HEK293 (cell line): ENCODE results near the gene DGCR8.

Experiments used
- CTCF ChIA-PET: fragments of 350-600 bp; formaldehyde crosslinking; extraction: SDS; loops from one replicate; lab custom pipeline; 2021; ENCODE audit warnings: antibody characterized with exemption; lab: Yijun Ruan, JAX
- POLR2A ChIA-PET: fragments of 300-600 bp; formaldehyde crosslinking; extraction: SDS; loops from one replicate; lab custom pipeline; 2020; ENCODE audit warnings: antibody characterized with exemption, inconsistent platforms; lab: Yijun Ruan, JAX
- H3K27ac ChIP-seq: fragments of 200-500 bp; sonication (Bioruptor generic); 2 replicates; pipeline ENCODE4 v1.5.1; 2014; ENCODE audit warnings: low read depth, low read length, control low read depth, inconsistent platforms; ENCODE audit errors: extremely low read depth
- H3K36me3 ChIP-seq, 2 experiments: fragments of 200-500 bp in 1 of 2; sonication (Bioruptor generic) in 1 of 2; 1 replicate in 1 of 2; 2 replicates in 1 of 2; pipeline ENCODE4 v1.5.1; 2014 to 2017; ENCODE audit warnings: inconsistent platforms in 2 of 2, low read length in 2 of 2; ENCODE audit not compliant: control insufficient read depth in 2 of 2, insufficient read depth in 1 of 2
- H3K4me1 ChIP-seq: fragments of 200-500 bp; sonication (Bioruptor generic); 2 replicates; pipeline ENCODE4 v1.5.1; 2014; ENCODE audit warnings: mild to moderate bottlenecking, low read length, inconsistent platforms; ENCODE audit not compliant: control insufficient read depth, insufficient read depth
- H3K4me3 ChIP-seq: 2 replicates; pipeline ENCODE4 v1.5.1; 2011; ENCODE audit warnings: low read depth, mild to moderate bottlenecking, control low read depth, low read length, moderate library complexity
- H3K9me3 ChIP-seq: fragments of 200-500 bp; sonication (Bioruptor generic); 2 replicates; pipeline ENCODE4 v1.5.1; 2014; ENCODE audit warnings: low read depth, low read length, inconsistent platforms; ENCODE audit not compliant: control insufficient read depth, insufficient read depth
- CTCF ChIP-seq: fragments of 450-650 bp; formaldehyde crosslinking; IDR thresholded peaks from 2 replicates; pipeline ENCODE4 v1.5.1; 2016; ENCODE audit warnings: missing biosample characterization, missing genetic modification characterization
- EGR2 ChIP-seq: fragments of 450-650 bp; formaldehyde crosslinking; IDR thresholded peaks from 2 replicates; pipeline ENCODE4 v1.5.1; 2016; ENCODE audit warnings: low read depth, missing biosample characterization, missing genetic modification characterization
- PRDM2 ChIP-seq: fragments of 450-650 bp; formaldehyde crosslinking; IDR thresholded peaks from 2 replicates; pipeline ENCODE4 v1.5.1; 2016; ENCODE audit warnings: missing biosample characterization, missing genetic modification characterization, borderline replicate concordance
- SCRT1 ChIP-seq: fragments of 450-650 bp; formaldehyde crosslinking; IDR thresholded peaks from 2 replicates; pipeline ENCODE4 v1.5.1; 2016; ENCODE audit warnings: missing biosample characterization, missing genetic modification characterization, borderline replicate concordance
- SCRT2 ChIP-seq: fragments of 450-650 bp; formaldehyde crosslinking; IDR thresholded peaks from 2 replicates; pipeline ENCODE4 v1.5.1; 2016; ENCODE audit warnings: missing biosample characterization, missing genetic modification characterization
- TCF7L2 ChIP-seq: IDR thresholded peaks from 2 replicates; pipeline ENCODE4 v1.6.1; 2011; ENCODE audit warnings: low read depth, mild to moderate bottlenecking, inconsistent platforms, low read length, moderate library complexity, borderline replicate concordance
- ZFHX2 ChIP-seq: fragments of 450-650 bp; formaldehyde crosslinking; conservative IDR thresholded peaks from 2 replicates; pipeline ENCODE4 v1.5.1; 2016; ENCODE audit warnings: missing biosample characterization, missing genetic modification characterization
- ZNF146 ChIP-seq: fragments of 450-650 bp; formaldehyde crosslinking; IDR thresholded peaks from 2 replicates; pipeline ENCODE4 v1.5.1; 2016; ENCODE audit warnings: missing biosample characterization, missing genetic modification characterization
- ZNF223 ChIP-seq: fragments of 450-650 bp; formaldehyde crosslinking; IDR thresholded peaks from 2 replicates; pipeline ENCODE4 v1.5.1; 2016; ENCODE audit warnings: missing biosample characterization, missing genetic modification characterization
- ZNF311 ChIP-seq: fragments of 450-650 bp; formaldehyde crosslinking; IDR thresholded peaks from 2 replicates; pipeline ENCODE4 v1.5.1; 2017; ENCODE audit warnings: missing biosample characterization, missing genetic modification characterization, borderline replicate concordance
- ZNF580 ChIP-seq: fragments of 450-650 bp; formaldehyde crosslinking; IDR thresholded peaks from 2 replicates; pipeline ENCODE4 v1.5.1; 2016; ENCODE audit warnings: missing biosample characterization, missing genetic modification characterization
- ZNF623 ChIP-seq: fragments of 450-650 bp; formaldehyde crosslinking; IDR thresholded peaks from 2 replicates; pipeline ENCODE4 v1.5.1; 2016; ENCODE audit warnings: missing biosample characterization, missing genetic modification characterization

Gene DGCR8

DNA sequence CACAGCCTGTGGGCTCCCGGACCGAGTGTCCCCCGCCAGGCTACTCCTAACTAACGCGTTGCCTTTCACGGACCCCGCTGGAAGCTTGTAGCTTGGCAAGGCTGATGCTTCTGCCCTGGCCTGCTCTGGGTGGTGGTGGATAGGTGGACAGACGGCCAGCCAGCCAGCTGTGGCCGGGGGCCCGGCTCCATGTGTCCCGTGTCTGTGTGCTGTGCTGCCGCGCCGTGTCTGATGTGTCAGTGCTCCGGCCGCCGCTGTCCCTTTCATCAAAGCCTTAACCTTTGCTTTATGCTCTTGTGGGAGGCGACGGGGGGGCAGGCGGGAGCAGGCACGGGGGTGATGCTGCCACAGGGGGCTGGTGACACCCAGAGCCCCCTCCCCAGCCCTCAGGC, 65.8 kb downstream of the DGCR8 start (continued):
- TF ChIP-seq PRDM2 (no peak), CTCF (no peak), ZNF580 (no peak), ZNF311 (tag by site-specific recombination) (no peak), ZNF146 (tag by site-specific recombination) (no peak)

DNA sequence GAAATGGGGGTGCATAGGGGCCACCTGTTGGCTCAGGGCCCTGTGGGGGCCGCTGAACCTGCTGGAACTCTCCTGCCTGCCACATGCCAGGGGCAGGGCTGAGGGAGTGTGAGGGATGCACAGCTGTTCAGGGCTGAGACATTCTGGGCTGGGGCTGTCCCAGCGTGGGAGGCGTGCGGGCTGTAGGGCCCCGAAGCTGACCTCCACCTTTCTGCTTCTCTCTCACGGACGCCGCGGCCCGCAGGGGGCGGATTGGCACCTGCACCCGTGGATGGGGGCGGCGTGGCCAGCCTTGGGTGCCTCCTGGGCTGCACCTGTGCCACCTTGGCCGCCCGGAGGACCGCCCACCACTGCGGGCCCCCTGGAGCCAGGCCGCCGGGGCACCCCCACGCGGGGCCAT, 66.7 kb downstream of the DGCR8 start:
- CTCF ChIA-PET: interaction anchor here (1.4 kb wide), 1 partner anchor 10 kb away, joined by 5 read pairs; no protein-coding TSS in a partner anchor
- Histone ChIP-seq H3K9me3 (no peaks in the 10 kb centered on the region), H3K27ac (no peak overlapping the region), H3K36me3 (peaks cover 0 to 33% of the 10 kb centered on the region in 2 experiments; a peak in 1 of 3 replicates), H3K4me1 (no peaks in the 10 kb centered on the region), H3K4me3 (no peak overlapping the region)
- TF ChIP-seq EGR2 (tag by site-specific recombination) (peak; percentile 51), ZFHX2 (tag by site-specific recombination) (peak; percentile 83), SCRT2 (tag by site-specific recombination) (0 out of 2 replicates have a peak, but pooled peaks have one; percentile 41), SCRT1 (tag by site-specific recombination) (no peak)
- POLR2A ChIA-PET: no interaction called here

DNA sequence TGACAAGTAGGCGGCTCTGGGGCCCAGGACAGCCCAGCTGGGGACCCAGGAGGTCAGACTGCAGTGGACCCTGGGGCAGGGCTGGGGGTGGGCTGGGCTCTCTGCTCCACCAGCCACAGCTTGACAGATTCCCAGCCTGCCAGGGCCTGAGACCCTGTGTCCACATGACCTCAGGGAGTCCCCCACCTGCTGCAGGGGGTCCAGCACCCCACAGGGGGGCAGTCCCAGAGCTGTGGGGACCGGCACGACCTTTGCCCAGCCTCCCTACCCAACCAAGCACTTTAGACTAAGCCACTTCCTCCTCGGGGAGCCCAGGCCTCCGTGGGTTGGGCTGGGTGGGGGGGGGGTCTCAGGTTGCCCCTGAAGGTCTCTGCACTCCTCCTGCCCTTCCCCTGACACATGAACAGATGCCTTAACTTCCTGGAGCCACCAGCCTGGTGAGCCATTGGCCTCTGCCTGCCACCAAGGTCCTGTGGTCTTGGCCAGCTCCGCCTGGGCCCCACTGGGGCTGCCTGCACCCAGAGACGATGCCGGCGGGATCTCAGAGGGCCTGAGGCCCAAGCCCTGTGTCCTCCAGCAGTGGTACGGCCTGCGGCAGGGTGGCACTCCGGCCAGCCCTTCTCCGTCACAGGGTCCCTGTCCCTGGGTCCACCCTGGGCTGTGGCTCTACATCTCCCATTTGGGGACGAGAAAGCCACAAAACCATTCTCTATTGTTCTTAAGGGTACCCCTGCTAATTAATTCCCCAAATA, 67.4 kb downstream of the DGCR8 start:
- H3K4me1 ChIP-seq: no peaks in the 10 kb centered on the region

More for the DNA sequence above, 67.4 kb downstream of the DGCR8 start:
- H3K36me3 ChIP-seq: peaks cover 0 to 26% of the 10 kb centered on the region in 2 experiments; a peak in 1 of 3 replicates
- POLR2A ChIA-PET: interaction anchor here (0.5 to 1.2 kb wide), 2 partner anchors 10 to 12 kb away, joined by 3 to 7 read pairs; no protein-coding TSS in a partner anchor
- H3K27ac ChIP-seq: no peak overlapping the region
- H3K9me3 ChIP-seq: no peaks in the 10 kb centered on the region
- H3K4me3 ChIP-seq: no peak overlapping the region
- CTCF ChIA-PET: interaction anchor here (0.5 to 1.4 kb wide), 2 partner anchors 10 to 140 kb away, joined by 3 to 5 read pairs; no protein-coding TSS in a partner anchor
- TF ChIP-seq TCF7L2 (no peak), ZNF223 (tag by site-specific recombination) (peak; percentile 80; the same call in 1 of the 2 replicates), ZNF623 (tag by site-specific recombination) (peak; percentile 44)
